Left ventricle myocardium inferior (tissue), 1 donor: Measurements from ENCODE around the gene GPRC6A. TPM values are rescaled to one million over a fixed set of nuclear protein-coding genes. Genes with fewer than 3 reads are reported as not detected.
"Not testable (repeated sequence)": the region's sequence is repeated elsewhere in the genome, so short reads cannot be mapped to it uniquely, and the experiment has no call there.

Source experiments
- DNase-seq: peaks from one replicate; pipeline ENCODE4 v3.0.0-alpha.2; 2020
- H3K27ac ChIP-seq: fragments of 200-600 bp; replicated peaks from 2 replicates; pipeline ENCODE4 v1.8.0; 2021
- H3K27me3 ChIP-seq: fragments of 200-600 bp; 2 replicates; pipeline ENCODE4 v1.8.0; 2021; ENCODE audit warnings: low read depth
- H3K36me3 ChIP-seq: fragments of 200-600 bp; 2 replicates; pipeline ENCODE4 v1.8.0; 2021
- H3K4me1 ChIP-seq: fragments of 200-600 bp; 2 replicates; pipeline ENCODE4 v1.8.0; 2021
- H3K4me3 ChIP-seq: fragments of 200-600 bp; 2 replicates; pipeline ENCODE4 v1.8.0; 2021; ENCODE audit warnings: mild to moderate bottlenecking, moderate library complexity
- H3K9me3 ChIP-seq: fragments of 200-600 bp; replicated peaks from 2 replicates; pipeline ENCODE4 v1.8.0; 2021
- intact Hi-C: fragments of 100-400 bp; cut with micrococcal nuclease; formaldehyde crosslinking; loops from one replicate; pipeline ENCODE4 v1.11.0; 2022
- total RNA-seq: library from RNA; stranded (reverse); fragmentation: NEBNext Ultra II Directional; extraction: Animal tissue kit (Norgen Biotek cat#: 25700); gene quantifications from one replicate; pipeline ENCODE4 v1.2.1, GENCODE V29; 2021
- TF ChIP-seq, protein P1 (sequence below): fragments of 200-600 bp; IDR thresholded peaks from 2 replicates; pipeline ENCODE4 v1.8.0; 2021; ENCODE audit warnings: antibody characterized with exemption, mild to moderate bottlenecking, borderline replicate concordance
- donor health status: DM: no; HTN: yes; CAD: no; lungs with severe emphysema.

GPRC6A gene
- total RNA-seq, 1 donor from 2014 or later = not detected

- no peak for DNase-seq
- intact Hi-C loops = loop anchor here (10.0 kb wide), 1 partner anchor 58 kb away; no protein-coding TSS in a partner anchor
- H3K9me3 ChIP-seq = no peaks in the 10 kb centered on the region
- H3K4me1 ChIP-seq = no peaks in the 10 kb centered on the region
- H3K4me3 ChIP-seq = no peak overlapping the region
- no peaks in the 10 kb centered on the region for H3K36me3 ChIP-seq
- no peaks in the 10 kb centered on the region for H3K27me3 ChIP-seq
- H3K27ac ChIP-seq = no peak overlapping the region
- TF ChIP-seq, protein P1, sequence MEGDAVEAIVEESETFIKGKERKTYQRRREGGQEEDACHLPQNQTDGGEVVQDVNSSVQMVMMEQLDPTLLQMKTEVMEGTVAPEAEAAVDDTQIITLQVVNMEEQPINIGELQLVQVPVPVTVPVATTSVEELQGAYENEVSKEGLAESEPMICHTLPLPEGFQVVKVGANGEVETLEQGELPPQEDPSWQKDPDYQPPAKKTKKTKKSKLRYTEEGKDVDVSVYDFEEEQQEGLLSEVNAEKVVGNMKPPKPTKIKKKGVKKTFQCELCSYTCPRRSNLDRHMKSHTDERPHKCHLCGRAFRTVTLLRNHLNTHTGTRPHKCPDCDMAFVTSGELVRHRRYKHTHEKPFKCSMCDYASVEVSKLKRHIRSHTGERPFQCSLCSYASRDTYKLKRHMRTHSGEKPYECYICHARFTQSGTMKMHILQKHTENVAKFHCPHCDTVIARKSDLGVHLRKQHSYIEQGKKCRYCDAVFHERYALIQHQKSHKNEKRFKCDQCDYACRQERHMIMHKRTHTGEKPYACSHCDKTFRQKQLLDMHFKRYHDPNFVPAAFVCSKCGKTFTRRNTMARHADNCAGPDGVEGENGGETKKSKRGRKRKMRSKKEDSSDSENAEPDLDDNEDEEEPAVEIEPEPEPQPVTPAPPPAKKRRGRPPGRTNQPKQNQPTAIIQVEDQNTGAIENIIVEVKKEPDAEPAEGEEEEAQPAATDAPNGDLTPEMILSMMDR = no peak
These were observed 13.6 kb upstream of the GPRC6A start for GRCh38 chr6:116842459-116842858.

DNA sequence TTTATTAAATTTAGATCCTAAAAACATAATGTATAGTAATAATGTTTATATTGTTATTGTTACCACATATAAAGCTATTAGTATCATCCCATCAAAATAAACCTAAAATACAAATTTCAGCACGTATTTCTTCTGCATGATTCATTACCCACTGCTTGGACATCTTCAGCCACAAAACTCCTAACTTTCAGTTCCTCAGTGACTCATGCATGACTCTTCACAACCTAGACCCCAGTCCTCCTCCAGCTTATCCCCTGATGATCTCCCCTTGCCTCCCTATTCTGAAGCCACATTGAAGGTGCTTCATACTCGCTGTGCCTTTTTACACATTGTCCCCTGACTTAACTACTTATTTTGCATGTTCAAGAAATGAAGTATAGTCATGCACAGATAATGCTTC is 11.2 kb upstream of the GPRC6A start:
- no peak overlapping the region for H3K27ac ChIP-seq
- no peak overlapping the region for H3K4me3 ChIP-seq
- intact Hi-C loops = loop anchor here (10.0 kb wide), 1 partner anchor 55 kb away; no protein-coding TSS in a partner anchor
- H3K27me3 ChIP-seq = no peaks in the 10 kb centered on the region
- TF ChIP-seq, protein P1 = no peak
- H3K4me1 ChIP-seq = no peaks in the 10 kb centered on the region
- no peak for DNase-seq
- H3K9me3 ChIP-seq = no peaks in the 10 kb centered on the region
- H3K36me3 ChIP-seq = no peaks in the 10 kb centered on the region

GRCh38 chr6:116836606-116837342 is 7.9 kb upstream of the GPRC6A start:
- Histone ChIP-seq H3K4me3 (no peak overlapping the region), H3K4me1 (no peaks in the 10 kb centered on the region), H3K36me3 (no peaks in the 10 kb centered on the region), H3K27ac (no peak overlapping the region), H3K27me3 (no peaks in the 10 kb centered on the region), H3K9me3 (no peaks in the 10 kb centered on the region)
- intact Hi-C loops = no loop called here
- no peak for DNase-seq
- TF ChIP-seq, protein P1 = no peak

DNA sequence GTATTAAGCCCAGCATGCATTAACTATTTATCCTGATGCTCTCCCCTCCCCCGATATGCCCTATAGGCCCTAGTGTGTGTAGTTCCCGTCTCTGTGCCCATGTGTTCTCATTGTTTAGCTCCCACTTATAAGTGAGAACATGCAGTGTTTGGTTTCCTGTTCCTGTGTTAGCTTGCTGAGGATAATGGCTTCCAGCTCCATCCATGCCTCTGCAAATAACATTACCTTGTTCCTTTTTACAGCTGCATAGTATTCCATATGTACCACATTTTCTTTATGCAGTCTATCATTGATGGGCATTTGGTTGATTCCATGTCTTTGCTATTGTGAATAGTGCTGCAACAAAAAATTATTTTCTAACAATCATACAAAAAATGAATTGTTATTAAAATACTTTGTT is 5.6 kb upstream of the GPRC6A start:
- H3K4me3 ChIP-seq, intact Hi-C loops, H3K36me3 ChIP-seq, H3K4me1 ChIP-seq, H3K27ac ChIP-seq, H3K9me3 ChIP-seq, DNase-seq, H3K27me3 ChIP-seq: not testable (repeated sequence)

DNA sequence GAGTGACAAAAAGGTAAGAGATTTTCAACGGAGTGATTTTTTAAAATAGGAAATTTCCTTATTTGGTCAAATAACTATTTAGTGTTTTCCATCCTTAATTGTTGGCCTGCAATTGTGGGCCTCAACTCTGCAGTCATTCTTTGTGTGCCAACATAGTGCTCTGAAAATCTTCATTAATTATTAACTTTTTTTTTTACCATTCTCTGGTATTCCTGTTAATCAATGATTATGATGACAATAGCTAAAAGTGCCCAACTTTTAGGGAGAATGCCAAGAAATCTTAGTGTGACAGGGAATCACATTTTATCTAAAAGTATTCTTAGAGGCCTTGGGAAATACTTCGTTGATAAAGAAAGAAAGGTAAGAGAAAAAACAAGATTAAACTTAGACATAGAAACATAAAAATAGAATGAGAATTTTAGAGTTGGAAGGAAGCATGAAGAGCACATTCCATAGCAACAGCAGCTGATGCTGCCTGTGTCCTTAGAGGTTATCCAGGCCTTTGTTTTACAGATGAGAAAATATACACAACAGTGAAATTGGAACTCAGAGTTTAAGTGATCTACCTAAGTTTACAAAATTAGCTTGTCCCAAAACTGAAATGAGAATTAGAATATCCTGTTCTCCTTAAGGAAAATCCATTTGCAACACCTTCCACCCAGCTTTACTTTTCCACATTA is 1.2 kb downstream of the GPRC6A start:
- H3K4me3 ChIP-seq = no peak overlapping the region
- no peaks in the 10 kb centered on the region for H3K36me3 ChIP-seq
- no peak overlapping the region for H3K27ac ChIP-seq
- H3K9me3 ChIP-seq = peaks cover 33% of the 10 kb centered on the region
- intact Hi-C loops = no loop called here
- H3K4me1 ChIP-seq = no peaks in the 10 kb centered on the region
- TF ChIP-seq, protein P1 = no peak
- no peak for DNase-seq
- no peaks in the 10 kb centered on the region for H3K27me3 ChIP-seq

- H3K27ac ChIP-seq, intact Hi-C loops, DNase-seq, H3K4me3 ChIP-seq, H3K36me3 ChIP-seq, H3K4me1 ChIP-seq, H3K27me3 ChIP-seq: not testable (repeated sequence)
- peaks cover 31% of the 10 kb centered on the region for H3K9me3 ChIP-seq
These were observed 12.5 kb downstream of the GPRC6A start for GRCh38 chr6:116816336-116816735.
